Measurements from ENCODE around the gene ARHGEF38. TPM values are rescaled to one million over a fixed set of nuclear protein-coding genes. Genes with fewer than 3 reads are reported as not detected.

The ARHGEF38 gene
- total RNA-seq, 1 donor = under 0.01 TPM

DNA sequence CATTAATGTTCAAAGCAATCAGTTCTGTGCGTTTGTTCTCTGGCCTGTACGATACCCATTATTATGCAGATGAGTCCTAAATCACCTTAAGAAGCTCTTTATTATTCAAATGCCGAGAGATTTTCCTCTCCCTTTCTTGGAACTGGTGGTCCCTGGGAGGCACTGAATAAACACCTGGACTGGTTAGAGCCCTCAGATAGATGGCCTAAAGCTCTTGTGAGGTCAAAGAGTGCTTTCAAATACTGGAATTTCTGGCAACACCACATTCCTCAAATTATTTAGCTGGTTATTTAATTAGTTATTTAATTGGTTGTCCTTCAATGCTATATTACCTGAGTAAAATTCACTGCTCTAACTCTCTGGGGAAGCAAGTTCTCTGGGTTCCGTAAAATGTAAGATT is 3.0 kb downstream of the ARHGEF38 start:
- no peak for DNase-seq (ENCODE audit: low read depth in 2 of 3, low spot score in 2 of 3)

- no peak for DNase-seq (ENCODE audit: low read depth in 2 of 3, low spot score in 2 of 3)
Measured at GRCh38 chr4:105556206-105556605, 3.8 kb downstream of the ARHGEF38 start.

DNA sequence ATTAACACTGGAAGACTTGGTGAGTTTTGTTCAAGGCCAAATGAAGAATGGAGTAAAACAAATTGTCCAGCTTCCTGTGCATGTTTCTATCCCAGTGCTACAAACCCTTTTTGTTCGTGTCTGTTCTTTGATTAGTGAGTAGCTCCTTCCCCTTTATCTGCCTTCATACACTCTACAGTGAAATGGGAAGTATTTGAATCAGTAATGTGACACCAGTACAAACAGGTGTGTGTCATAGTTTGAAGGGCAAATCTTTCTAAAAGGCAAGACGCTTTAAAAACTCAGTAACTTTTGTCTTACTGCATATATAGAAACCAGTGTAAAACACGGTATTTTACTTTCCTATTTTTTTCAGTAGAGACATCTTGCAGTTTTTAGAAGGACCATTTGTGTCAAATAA is 5.9 kb downstream of the ARHGEF38 start:
- DNase-seq (ENCODE audit: low read depth in 2 of 3, low spot score in 2 of 3) = no peak

DNA sequence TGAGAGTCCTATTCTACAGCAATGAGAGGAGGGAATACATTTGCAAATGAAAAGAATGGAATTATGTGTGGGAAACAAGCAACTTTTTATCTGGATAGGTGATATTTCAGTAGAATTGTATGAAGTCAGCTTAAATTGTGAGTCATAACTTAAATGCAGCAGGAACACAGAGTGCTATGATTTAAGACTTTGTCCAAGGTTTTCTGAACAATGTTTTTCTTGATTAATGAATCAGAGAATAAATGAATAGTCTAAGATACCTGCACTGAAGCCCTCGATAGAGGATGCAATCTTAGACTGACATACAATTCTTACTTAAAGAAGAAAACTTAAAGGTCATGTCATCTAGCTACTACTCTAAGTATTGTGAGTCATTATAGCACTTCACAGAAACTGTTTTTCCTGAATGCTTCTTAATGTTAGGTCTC is 8.0 kb downstream of the ARHGEF38 start:
- no peak for DNase-seq (ENCODE audit: low read depth in 2 of 3, low spot score in 2 of 3)

DNA sequence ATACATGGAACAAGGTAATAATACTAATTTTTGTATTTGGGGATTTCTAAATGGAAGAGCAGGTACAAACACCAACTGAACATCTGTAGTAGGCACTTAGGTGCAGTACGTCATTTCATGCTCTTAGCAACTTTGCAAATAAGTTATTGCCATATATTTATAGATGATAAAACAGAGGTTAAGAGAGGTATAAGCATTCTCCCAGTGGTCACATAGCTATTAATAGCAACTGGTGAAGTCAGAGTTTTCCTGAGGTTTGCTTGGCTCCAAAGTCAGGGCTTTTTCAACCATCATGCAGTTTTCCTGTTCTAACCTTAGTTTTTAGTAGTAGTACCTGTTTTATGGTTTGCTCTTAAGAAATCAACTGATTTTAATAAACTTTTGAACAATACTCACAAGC is 10.9 kb downstream of the ARHGEF38 start:
- no peak for DNase-seq (ENCODE audit: low read depth in 2 of 3, low spot score in 2 of 3)

DNA sequence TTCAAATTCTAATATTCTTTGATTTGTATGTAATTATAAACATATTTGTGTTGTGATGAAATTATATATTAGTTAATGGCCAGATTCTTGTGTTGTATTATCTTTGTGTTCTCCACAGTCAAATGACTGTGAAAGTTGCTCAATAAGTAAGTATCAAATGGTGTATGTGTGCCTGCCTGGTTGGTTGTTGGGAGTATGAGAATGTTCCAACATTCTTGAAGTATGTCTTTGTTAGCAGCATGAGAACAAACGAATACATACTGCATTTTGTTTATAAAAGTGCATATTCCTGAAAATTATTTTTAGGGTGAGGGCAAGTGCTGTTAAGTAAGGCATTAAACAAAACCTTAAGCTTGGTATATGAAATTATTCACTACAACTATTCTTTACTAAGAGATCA is 16.2 kb downstream of the ARHGEF38 start:
- DNase-seq (ENCODE audit: low read depth in 2 of 3, low spot score in 2 of 3) = no peak

- no peak for DNase-seq (ENCODE audit: low read depth in 2 of 3, low spot score in 2 of 3)
Measured at GRCh38 chr4:105569057-105569865, 16.8 kb downstream of the ARHGEF38 start.

- no peak for DNase-seq (ENCODE audit: low read depth in 2 of 3, low spot score in 2 of 3)
Measured at GRCh38 chr4:105569866-105570236, 17.4 kb downstream of the ARHGEF38 start.

GRCh38 chr4:105572296-105572695 is 19.9 kb downstream of the ARHGEF38 start:
- DNase-seq (ENCODE audit: low read depth in 2 of 3, low spot score in 2 of 3) = no peak

DNA sequence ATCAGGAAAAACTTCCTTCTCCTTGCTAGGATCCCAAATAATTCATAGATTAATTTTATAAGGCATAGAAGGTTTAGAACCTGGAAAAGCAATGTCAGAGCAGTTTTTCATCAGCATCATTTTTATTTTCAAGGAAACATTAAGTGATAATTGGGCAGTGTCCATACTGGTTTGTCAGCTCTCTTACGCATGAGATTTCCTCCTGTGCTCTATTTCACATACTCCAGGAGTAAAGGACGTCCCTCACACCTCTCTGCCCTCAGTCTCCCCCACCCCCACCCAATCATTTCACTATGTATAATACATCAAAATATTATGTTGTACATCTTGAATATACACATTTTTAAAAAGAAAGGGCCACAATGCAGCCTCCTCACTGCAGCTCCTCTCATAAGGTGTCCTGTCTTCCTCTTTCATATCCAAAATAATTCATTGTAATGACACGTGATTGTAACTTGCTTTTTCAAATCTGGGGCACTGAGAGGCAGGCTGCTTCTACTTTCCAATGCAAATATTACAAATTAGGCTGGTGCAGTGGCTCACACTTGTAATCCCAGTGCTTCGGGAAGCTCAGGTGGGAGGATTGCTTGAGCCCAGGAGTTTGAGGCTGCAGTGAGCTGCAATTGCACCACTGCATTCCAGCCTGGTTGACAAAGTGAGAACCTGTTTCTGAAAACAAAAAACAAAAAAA is 34.4 kb downstream of the ARHGEF38 start:
- no peak for DNase-seq (ENCODE audit: low read depth in 2 of 3, low spot score in 2 of 3)

- DNase-seq (ENCODE audit: low read depth in 2 of 3, low spot score in 2 of 3) = no peak
Measured at GRCh38 chr4:105587841-105588240, 35.4 kb downstream of the ARHGEF38 start.

DNA sequence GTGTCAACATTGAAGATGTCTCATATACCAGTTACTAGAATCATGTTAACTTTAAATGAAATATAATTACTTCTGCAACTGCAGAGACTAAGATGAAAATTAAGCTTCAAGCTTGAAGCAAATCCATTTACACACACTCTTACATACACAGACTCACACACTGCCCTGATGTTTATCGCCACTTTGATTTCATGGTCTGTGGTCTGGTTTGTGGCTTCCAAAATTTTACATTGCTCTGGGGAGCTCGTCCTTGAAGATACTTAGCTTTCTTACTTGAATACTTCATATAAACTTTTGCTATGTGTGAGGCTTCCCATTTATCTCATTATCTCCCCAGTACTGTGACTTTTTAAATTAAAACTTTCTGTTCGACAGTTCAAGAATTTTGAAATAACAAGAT is 35.8 kb downstream of the ARHGEF38 start:
- DNase-seq (ENCODE audit: low read depth in 2 of 3, low spot score in 2 of 3) = no peak

DNA sequence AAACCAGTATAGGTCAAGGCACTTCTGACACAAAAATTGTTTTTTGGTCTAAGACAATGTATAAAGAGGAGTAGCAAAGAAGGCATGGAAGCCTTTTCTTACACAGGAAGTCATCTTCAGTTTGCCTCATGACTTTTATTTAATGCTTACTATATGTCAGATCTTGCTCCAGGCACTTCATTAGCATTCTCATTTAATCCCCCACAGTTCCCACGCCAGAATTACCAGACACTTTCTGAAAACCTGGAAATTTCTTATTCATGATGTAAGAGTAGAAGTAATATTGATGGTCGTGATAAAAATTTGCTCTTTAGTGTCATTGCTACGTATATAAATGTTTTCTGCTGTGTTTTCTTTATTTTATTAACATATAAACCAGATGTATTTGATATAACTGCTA is 39.2 kb downstream of the ARHGEF38 start:
- no peak for DNase-seq (ENCODE audit: low read depth in 2 of 3, low spot score in 2 of 3)

- DNase-seq (ENCODE audit: low read depth in 2 of 3, low spot score in 2 of 3) = no peak
Measured at GRCh38 chr4:105594099-105595010, 41.9 kb downstream of the ARHGEF38 start.

GRCh38 chr4:105596684-105597083 is 44.3 kb downstream of the ARHGEF38 start:
- DNase-seq (ENCODE audit: low read depth in 2 of 3, low spot score in 2 of 3) = no peak

DNA sequence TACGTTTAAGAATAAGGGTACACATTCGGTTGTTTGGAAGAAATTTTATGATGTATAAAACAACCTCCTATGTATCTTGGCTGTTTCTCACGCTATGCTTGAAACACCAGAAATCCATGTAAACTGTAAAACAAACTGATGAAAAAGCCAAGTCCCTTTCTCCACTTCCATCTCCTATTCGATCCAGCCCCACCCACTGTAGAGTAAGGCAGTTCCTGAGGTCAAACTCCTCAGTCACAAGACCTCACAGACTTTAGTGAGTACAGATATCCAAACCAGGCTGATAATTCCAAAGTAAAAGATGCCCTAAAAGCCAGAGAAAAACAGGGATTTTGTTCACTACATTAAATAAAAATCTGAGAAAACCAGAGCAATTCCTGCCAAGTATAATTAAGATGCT is 45.6 kb downstream of the ARHGEF38 start:
- no peak for DNase-seq (ENCODE audit: low read depth in 2 of 3, low spot score in 2 of 3)

DNA sequence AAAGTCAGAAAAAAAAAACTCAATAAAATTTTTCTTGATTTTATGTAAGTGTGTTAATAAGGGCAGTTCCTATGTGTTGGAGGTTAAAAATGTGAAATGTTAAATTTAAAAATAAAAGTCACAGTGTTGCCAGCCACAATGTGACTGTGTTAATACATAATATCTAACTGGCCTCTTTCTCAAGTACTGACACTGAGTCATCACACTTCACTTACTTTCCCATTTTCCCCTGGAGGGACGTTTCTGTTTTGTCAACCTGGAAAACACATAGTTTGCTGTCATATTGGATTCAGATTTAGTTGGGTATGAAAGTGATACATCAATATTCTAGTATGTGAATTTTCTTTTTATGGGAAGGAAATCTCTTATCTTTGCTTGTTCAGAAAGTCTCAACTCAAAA is 46.4 kb downstream of the ARHGEF38 start:
- no peak for DNase-seq (ENCODE audit: low read depth in 2 of 3, low spot score in 2 of 3)

GRCh38 chr4:105599482-105599881 is 47.1 kb downstream of the ARHGEF38 start:
- no peak for DNase-seq (ENCODE audit: low read depth in 2 of 3, low spot score in 2 of 3)

- DNase-seq (ENCODE audit: low read depth in 2 of 3, low spot score in 2 of 3) = no peak
Measured at GRCh38 chr4:105599932-105600655, 47.7 kb downstream of the ARHGEF38 start.

- no peak for DNase-seq (ENCODE audit: low read depth in 2 of 3, low spot score in 2 of 3)
Measured at GRCh38 chr4:105600951-105601350, 48.5 kb downstream of the ARHGEF38 start.

DNA sequence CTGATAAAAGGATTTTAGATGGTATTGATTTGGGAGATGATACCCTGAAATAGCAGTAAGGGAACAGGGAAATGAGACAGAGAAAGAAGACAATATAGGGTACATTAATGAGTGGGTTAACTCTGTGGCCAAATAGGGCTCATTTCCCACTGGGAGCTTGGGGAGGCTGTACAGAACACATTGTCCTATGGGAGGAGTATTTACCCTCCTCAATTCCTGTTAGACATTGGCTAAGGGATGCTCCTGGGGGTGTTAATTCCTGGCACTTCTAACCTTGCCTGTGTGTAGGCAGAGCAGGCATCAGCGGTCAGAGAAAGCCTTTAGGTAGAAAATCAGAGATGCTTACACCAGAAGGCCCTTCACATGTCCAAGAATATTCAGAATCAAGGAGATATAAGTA is 49.0 kb downstream of the ARHGEF38 start:
- no peak for DNase-seq (ENCODE audit: low read depth in 2 of 3, low spot score in 2 of 3)
